WERI-Rb-1 (cell line): ENCODE data around the gene AACS.

ENCODE experiments used
- DNase-seq: peaks from one replicate; pipeline ENCODE4 v3.0.0-alpha.2; 2020
- H3K27ac ChIP-seq: fragments of 250-450 bp; sonication (Bioruptor Pico); 2 replicates; pipeline ENCODE4 v1.5.1; 2020; ENCODE audit warnings: mild to moderate bottlenecking, moderate library complexity
- H3K27me3 ChIP-seq: fragments of 250-450 bp; sonication (Bioruptor Pico); 2 replicates; pipeline ENCODE4 v1.5.1; 2021; ENCODE audit warnings: mild to moderate bottlenecking, low read depth, moderate library complexity; ENCODE audit not compliant: insufficient read depth, severe bottlenecking
- H3K36me3 ChIP-seq: fragments of 250-450 bp; sonication (Bioruptor Pico); 2 replicates; pipeline ENCODE4 v1.5.1; 2020; ENCODE audit warnings: mild to moderate bottlenecking, moderate library complexity
- H3K4me3 ChIP-seq: 2 replicates; pipeline ENCODE4 v1.5.1; 2011; ENCODE audit warnings: low read depth, mild to moderate bottlenecking, control low read depth, low read length
- H3K9me3 ChIP-seq: fragments of 250-450 bp; sonication (Bioruptor Pico); 2 replicates; pipeline ENCODE4 v1.5.1; 2021; ENCODE audit warnings: mild to moderate bottlenecking, moderate library complexity; ENCODE audit not compliant: severe bottlenecking
- CTCF ChIP-seq: IDR thresholded peaks from 2 replicates; pipeline ENCODE4 v1.5.1; 2011; ENCODE audit warnings: low read depth, mild to moderate bottlenecking, control low read depth, inconsistent platforms, low read length

AACS gene

GRCh38 chr12:125148316-125148715 lies 83.1 kb downstream of the AACS start:
- H3K9me3 ChIP-seq = no peaks in the 10 kb centered on the region
- TF ChIP-seq CTCF = no peak
- H3K36me3 ChIP-seq = no peaks in the 10 kb centered on the region
- peak; percentile 50 for DNase-seq
- no peaks in the 10 kb centered on the region for H3K27me3 ChIP-seq
- H3K4me3 ChIP-seq = no peak overlapping the region
- peak overlapping the region; percentile 6 for H3K27ac ChIP-seq

DNA sequence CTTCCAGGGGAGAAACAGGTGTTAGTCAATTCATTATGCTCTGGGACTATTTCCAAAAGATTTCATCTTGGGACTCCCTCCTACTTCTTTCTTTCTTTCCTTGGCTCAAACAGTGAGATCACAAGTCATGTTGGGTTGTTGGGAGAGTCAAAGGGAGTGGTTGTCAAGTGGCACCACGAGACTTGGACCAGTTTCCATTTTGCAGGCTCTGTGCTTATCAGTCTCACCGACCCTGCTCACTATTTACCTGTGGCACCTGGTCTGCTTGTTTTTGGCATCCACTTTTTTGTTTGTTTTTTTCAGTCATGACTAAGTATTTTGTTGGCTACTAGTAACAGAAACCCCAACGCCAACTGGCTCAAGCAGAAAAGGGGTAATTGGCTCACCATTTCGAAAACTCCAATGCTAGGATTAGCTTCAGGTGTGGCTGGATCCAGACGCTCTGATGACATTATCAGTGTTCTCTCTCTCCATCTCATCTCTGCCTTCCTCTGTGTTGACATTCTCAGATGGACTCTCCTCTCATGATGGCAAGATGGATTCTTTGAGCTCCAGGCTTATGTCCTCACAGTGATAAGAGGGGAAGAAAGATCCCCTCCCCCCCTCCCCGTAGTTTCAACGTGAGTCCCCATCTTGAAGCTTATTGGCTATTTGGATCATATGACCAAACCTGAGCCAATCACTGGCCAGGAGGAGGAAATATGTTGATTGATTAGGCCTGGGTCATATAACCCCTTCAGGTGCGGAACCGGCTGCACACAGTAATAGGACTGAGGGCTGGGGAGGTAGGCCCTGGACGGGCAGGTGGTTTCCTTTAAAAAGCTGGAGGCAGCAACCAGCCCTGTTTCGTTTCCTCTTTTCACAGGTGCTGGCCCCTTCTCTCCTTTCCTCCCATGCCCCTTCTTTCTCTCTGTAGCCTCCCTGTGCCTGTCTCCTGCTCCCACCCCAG lies 84.2 kb downstream of the AACS start:
- no peaks in the 10 kb centered on the region for H3K9me3 ChIP-seq
- no peak for TF ChIP-seq CTCF
- H3K4me3 ChIP-seq = no peak overlapping the region
- no peaks in the 10 kb centered on the region for H3K27me3 ChIP-seq
- no peak overlapping the region for H3K27ac ChIP-seq
- no peaks in the 10 kb centered on the region for H3K36me3 ChIP-seq
- DNase-seq = no peak

DNA sequence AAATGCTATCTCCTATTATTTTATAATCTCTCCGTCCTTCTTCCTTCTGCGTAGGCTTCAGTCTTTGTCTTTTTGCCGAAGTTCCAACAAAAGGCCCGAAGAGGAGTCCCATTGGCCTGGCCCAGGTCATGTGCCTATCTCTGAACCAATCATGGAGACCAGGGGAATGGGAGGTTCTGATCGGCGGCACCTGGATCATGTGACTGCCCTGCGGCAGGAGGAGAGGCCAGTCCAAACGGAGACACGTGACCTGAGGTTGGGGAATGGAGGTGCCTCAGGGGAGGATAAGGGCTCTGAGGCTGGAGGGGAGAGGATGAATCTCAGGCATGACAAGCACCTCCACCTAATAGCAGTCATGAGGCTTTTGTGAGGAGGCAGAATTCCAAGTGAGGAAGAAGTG lies 86.0 kb downstream of the AACS start:
- Histone ChIP-seq H3K9me3 (no peaks in the 10 kb centered on the region), H3K4me3 (no peak overlapping the region), H3K27ac (no peak overlapping the region), H3K27me3 (no peaks in the 10 kb centered on the region), H3K36me3 (no peaks in the 10 kb centered on the region)
- TF ChIP-seq CTCF = no peak
- no peak for DNase-seq

DNA sequence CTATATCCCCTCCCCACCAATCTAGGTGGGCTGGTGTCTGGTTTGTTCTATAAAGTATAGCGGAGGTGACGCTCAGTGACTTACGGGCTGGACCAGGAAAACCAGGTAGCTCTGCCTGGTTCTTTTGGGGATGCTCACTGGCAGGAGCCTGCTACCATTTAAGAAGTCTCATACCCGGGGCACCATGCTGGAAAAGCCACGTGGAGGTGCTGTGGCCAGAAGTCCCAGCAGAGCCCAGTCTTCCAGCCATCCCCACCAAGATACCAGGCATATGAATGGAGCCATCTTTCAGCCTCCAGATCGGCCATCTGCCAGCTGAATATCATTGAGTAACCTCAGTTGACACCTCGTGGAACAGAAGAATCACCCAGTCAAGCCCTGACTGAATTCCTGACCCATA lies 87.2 kb downstream of the AACS start:
- DNase-seq = no peak
- Histone ChIP-seq H3K36me3 (no peaks in the 10 kb centered on the region), H3K4me3 (no peak overlapping the region), H3K9me3 (no peaks in the 10 kb centered on the region), H3K27me3 (no peaks in the 10 kb centered on the region), H3K27ac (no peak overlapping the region)
- TF ChIP-seq CTCF = no peak

DNA sequence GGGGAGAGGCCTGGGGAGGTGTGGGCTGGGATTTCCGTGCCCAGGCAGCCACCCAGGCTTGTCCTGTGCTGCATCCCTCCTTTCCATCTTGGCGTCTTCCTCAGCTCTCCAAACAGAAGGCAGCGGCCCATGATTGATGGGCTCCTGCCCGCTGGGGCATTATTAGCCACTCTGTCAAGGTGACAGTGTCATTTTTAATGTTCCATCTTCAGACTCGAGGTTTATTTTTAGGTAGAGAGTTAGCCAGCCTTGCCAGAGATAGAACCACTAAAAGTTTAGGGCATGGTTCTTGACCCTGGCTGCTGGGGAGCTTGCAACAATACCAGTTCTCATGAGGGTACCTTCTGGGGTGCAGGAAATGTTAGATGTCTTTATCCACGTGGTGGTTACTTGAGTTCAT lies 90.1 kb downstream of the AACS start:
- Histone ChIP-seq H3K36me3 (no peaks in the 10 kb centered on the region), H3K27ac (no peak overlapping the region), H3K9me3 (no peaks in the 10 kb centered on the region), H3K4me3 (no peak overlapping the region), H3K27me3 (no peaks in the 10 kb centered on the region)
- no peak for TF ChIP-seq CTCF
- no peak for DNase-seq
